SK-N-DZ (cell line): Measurements from ENCODE around the gene ACACA.

Source experiments
- DNase-seq: peaks from one replicate; pipeline ENCODE4 v3.0.0-alpha.2; 2015; ENCODE audit warnings: low spot score

Gene ACACA

DNA sequence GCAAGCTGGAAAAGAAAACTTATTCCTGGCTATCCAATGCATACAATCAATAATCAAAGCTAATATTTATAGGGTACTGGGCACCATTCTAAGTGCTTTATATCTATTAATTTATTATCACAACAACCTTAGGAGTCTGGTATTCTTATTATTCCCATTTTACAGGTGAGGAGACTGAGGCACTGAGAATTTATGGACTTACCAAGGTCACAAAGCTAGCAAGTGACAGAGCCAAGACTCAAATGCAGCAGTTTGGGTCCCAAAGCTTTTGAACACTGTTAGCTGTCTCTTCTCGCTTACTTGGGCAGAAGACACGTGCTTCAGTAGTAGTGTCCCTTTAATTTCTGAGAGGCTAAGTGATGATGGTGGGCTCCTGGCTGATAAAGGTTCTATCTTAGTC, 305.3 kb downstream of the ACACA start:
- DNase-seq, result no peak

- no peak for DNase-seq
These were observed 306.4 kb downstream of the ACACA start for GRCh38 chr17:37100231-37100630.

DNA sequence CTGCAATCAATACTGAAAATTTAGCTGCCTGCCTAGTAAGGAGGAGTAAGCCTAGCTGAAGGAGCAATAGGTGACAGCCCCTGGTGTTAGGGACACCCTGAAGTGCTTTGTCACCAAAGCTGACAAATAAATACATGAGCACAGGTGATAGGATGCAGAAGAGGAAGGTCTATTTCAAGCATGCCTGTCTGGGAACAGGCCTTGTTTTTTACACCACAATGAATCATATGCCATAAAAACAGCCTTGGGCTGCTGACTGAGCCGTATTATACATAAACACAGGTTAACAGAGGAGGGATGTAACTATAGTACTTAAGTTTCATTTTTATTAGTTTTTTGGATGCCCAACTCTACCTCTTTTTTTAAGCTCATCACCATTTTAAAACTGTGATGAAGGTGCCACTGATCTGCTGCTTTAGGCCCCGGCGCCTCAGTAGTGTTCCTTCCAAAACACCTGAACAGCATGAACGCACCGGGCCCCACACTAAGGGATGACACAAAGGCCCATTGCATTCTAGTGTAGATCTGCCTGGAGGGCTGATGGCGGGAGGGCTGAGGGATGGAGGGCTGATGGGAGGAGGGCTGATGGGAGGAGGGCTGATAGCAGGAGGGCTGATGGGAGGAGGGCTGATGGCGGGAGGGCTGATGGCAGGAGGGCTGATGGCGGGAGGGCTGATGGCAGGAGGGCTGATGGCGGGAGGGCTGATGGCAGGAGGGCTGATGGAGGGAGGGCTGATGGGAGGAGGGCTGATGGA, 307.5 kb downstream of the ACACA start:
- no peak for DNase-seq

DNA sequence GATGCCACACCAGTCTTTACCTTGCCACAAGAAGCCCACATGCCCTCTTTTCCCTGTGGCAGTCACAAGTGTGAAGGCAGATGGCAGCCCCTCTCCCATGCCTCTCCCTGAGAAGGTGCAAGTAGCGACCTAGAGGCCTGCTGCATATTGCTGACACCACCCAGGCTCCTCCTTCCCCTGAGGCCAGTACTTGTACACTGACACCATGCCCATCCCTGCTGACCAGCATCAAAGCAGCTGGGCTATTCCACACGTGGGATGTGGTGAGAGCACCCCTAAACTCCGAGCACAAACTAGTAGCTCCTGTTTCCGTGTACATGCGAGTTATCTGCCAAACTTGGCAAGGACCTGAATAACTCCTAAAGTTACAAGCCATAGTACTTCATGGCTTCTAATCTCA, 308.5 kb downstream of the ACACA start:
- DNase-seq, result no peak

DNA sequence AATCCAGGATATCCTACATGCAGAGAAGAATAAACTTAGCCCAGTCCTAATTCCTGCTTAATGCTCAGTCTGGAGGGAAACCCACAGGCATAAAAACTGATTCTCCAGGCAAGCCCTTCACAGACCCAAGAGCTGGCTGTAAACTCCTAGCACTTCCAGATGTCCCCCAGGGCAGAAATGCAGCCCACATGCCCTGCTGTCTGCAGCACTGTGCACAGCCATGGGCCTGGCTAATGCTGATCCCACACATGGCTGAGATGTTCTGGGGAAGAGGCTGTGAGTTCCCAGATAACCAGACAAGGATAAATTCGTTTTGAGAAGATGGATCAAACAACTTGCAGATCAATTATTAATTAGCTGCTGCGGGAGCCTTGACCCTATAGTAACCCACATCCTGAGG, 309.5 kb downstream of the ACACA start:
- no peak for DNase-seq

DNA sequence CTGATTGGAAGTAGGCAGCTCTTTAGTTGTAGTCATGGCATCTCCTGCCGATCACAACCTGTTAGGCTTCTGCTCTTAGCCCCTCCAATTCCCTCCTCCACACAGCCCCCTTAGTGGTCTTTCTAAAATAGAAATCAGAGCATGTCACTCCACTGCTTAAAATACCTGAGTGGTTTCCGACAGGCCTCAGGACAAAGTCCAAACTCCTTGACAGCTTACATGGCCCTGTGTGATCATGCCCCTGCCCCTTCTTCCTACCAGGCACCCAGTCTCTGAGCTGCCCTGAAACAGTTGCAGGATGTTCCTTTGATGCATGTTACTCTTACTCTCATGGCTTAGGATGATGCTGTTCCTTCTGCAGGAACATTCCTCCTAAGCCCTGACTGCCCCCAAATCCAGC, 310.6 kb downstream of the ACACA start:
- DNase-seq, result no peak

GRCh38 chr17:37094391-37094790, 312.2 kb downstream of the ACACA start:
- no peak for DNase-seq

- no peak for DNase-seq
These were observed 313.9 kb downstream of the ACACA start for GRCh38 chr17:37092701-37093100.

GRCh38 chr17:37092071-37092470, 314.6 kb downstream of the ACACA start:
- no peak for DNase-seq

- no peak for DNase-seq
These were observed 315.7 kb downstream of the ACACA start for GRCh38 chr17:37090941-37091340.

DNA sequence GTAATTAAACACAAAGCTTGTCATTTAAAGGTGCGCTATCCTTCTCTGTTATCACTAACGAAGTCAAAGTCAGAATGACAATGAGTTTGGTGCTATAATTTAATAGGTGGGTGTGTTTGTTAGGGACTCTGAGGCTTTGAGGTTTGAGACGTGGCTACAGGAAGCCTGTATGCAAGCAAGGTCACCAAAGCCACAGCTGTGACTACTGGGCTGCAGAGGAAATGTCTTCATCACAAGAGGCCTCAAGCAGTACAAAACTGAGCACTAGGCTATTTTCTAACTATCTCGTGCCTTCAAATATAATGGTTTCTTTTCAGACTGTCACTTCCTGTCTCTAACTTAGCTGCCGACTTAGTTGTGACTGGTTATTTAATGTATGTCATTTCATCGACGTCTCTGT, 316.7 kb downstream of the ACACA start:
- no peak for DNase-seq

- DNase-seq, result no peak
These were observed 317.7 kb downstream of the ACACA start for GRCh38 chr17:37088913-37089312.

- DNase-seq, result no peak
These were observed 318.2 kb downstream of the ACACA start for GRCh38 chr17:37088459-37088858.

DNA sequence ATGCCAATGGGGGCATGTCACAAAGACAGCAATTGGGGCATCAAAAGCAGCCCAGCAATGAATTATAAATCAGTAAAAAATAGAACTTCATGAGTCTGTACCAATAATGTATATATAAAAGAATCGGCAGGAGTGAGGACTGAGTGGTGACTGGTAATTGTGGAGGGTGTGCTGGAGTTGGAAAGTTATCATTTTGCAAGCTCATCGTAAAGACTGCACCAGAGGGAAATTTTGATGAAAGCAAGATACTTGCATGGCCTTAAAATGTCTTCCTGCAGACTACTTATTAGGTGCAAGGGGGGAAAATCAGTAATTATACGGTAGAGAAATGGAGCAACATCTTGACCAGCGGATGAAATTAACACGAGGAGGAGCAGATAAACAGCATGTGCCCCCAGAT, 319.0 kb downstream of the ACACA start:
- DNase-seq, result no peak

GRCh38 chr17:37086948-37087347, 319.7 kb downstream of the ACACA start:
- DNase-seq, result no peak

DNA sequence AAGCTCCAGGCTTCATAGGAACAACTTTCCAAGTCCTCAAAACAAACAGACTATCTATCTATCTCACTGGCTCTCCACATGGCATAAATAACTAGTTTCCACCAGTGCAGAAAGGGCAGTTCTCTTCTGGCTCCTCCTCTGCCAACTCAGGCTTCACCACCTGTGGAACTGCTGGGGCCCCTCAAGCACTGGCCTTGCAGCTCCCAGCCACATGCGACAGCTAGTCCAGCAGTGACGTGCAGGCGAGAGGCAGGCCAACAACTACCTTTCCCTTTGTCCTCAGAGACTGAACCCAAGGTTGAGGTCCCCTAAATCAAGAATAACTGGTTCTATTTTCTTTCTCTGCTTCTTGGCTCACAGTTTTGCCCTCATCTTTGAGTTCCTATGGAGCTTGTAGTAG, 320.3 kb downstream of the ACACA start:
- DNase-seq, result no peak

- DNase-seq, result no peak
These were observed 322.3 kb downstream of the ACACA start for GRCh38 chr17:37084372-37084771.

DNA sequence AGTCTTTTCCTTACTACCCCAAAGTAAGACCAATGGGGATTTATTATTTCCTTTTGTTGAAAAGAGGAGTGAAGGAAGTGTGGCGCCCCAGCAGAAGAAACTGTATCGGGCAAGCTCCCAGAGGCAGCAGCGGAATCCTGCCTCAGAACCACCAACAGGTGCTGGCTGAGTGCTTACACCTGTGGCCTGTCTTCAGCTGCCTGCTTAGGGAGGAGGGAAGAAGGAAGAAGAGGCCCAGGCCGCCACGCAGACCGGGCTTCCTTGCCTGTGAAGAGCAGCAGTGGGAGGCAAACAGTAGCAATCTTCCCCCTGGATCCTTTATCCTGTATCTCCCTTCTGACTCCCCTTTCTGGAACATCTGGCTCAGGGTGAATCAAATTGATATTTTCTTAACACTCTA, 323.2 kb downstream of the ACACA start:
- DNase-seq, result no peak

GRCh38 chr17:37082985-37083384, 323.7 kb downstream of the ACACA start:
- no peak for DNase-seq

DNA sequence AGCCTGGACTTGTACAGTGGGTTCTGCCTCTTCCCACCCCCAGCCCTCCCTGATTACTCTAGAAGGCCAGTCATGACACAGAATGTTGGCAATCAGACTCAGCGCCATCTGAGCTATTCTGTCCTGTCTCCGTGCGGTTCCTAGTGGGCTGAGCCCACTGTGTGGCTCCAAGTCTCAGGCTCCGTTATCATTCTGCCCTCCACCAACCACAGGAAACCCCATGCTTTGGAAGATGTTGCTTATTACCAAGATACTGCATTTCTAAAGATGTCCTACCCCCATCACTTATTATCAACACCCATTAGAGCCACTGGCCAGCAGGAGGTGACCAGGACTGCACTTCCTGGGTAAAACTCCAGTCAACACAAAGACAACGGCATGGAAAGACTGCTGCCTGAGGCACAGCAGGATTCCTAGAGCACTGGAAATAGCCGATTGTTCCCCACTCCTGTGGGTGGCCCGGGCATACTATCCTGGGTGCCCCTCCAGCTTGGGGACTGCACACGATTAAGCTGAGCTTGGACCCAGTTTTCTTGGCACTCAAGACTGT, 324.2 kb downstream of the ACACA start:
- DNase-seq, result no peak

GRCh38 chr17:37081287-37081686, 325.3 kb downstream of the ACACA start:
- DNase-seq, result no peak

DNA sequence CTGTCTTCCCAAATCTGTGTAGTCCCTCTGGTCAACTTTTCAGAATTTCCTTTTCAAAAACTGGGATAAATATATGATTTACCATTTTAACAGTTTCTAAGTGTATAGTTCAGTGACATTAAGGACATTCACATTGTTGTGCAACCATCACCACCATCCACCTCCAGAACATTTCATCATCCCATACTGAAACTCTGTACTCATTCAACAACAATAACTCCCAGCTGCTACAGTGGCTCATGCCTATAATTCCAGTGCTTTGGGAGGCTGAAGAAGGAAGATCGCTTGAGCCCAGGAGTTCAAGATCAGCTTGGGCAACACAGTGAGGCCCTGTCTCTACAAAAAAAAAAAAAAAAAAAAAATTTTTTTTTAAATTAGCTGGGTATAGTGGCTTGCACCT, 326.9 kb downstream of the ACACA start:
- DNase-seq, result no peak

GRCh38 chr17:37079065-37079708, 327.4 kb downstream of the ACACA start:
- no peak for DNase-seq
